K562 (cell line): ENCODE results near the gene RER1. TPM values are rescaled to one million over a fixed set of nuclear protein-coding genes. Genes with fewer than 3 reads are reported as not detected.
A peak's percentile ranks its signal among the peaks of the same experiment; 100 is the strongest.

ENCODE experiments used
- ATAC-seq: fragments of 200-7000 bp; cut with Tn5 transposase; 3 replicates; pipeline ENCODE4 v1.9.1; 2020; ENCODE audit warnings: moderate library complexity
- BruUV-seq: library from RNA; stranded (reverse); fragments of 400-500 nt; replicated peaks from 2 replicates; lab custom pipeline; 2021; lab: Mats Ljungman, UMichigan
- CTCF ChIA-PET: fragments of 300-600 bp; formaldehyde crosslinking; extraction: SDS; loops from one replicate; lab custom pipeline; 2021; ENCODE audit warnings: low intra/inter-chr PET ratio; lab: Yijun Ruan, JAX
- POLR2A ChIA-PET: fragments of 300-600, 350-650 bp; sonication (Branson Sonifier 250); formaldehyde crosslinking; extraction: SDS; loops from one replicate; lab custom pipeline; 2021; ENCODE audit warnings: antibody characterized with exemption, inconsistent platforms; lab: Yijun Ruan, JAX
- DNase-seq, 4 experiments: peaks; one replicate each; pipeline versions ENCODE4 v3.0.0 to v3.0.0-alpha.2; 2011 to 2018; ENCODE audit warnings: low spot score in 3 of 4, mixed read lengths in 3 of 4; ENCODE audit errors: extremely low read depth in 1 of 4
- FAIRE-seq: peaks from 2 replicates; lab custom pipeline; 2011; peaks lifted over from hg19 to GRCh38; lab: Jason Lieb, UNC
- H2AFZ ChIP-seq: 2 replicates; pipeline ENCODE4 v1.6.0; 2011; ENCODE audit warnings: low read depth, low read length, control low read depth, inconsistent platforms
- H3K27ac ChIP-seq: fragments of 200-600 bp; 3 replicates; pipeline ENCODE4 v1.8.0; 2011; ENCODE audit warnings: low read depth, mild to moderate bottlenecking, control low read depth, inconsistent platforms, low read length, moderate library complexity, mixed read lengths; ENCODE audit errors: extremely low read depth
- H3K27me3 ChIP-seq, 2 experiments: fragments of 300-600 bp in 1 of 2; 2 replicates in 1 of 2; 3 replicates in 1 of 2; pipeline versions ENCODE4 v1.6.0 to v1.8.0; 2011; ENCODE audit warnings: inconsistent platforms in 2 of 2, low read length in 2 of 2, mild to moderate bottlenecking in 1 of 2, mixed read lengths in 1 of 2, moderate library complexity in 1 of 2; ENCODE audit not compliant: control insufficient read depth in 2 of 2, insufficient read depth in 2 of 2
- H3K36me3 ChIP-seq: fragments of 300-600 bp; 3 replicates; pipeline ENCODE4 v1.8.0; 2011; ENCODE audit warnings: mild to moderate bottlenecking, low read length, inconsistent platforms; ENCODE audit not compliant: control insufficient read depth, insufficient read depth
- H3K4me1 ChIP-seq, 2 experiments: fragments of 200-600 bp in 1 of 2; replicated peaks in 1 of 2; 2 replicates in 1 of 2; 3 replicates in 1 of 2; pipeline versions ENCODE4 v1.5.1 to v1.8.0; 2011; ENCODE audit warnings: inconsistent platforms in 2 of 2, low read length in 2 of 2, mild to moderate bottlenecking in 1 of 2, mixed read lengths in 1 of 2, moderate library complexity in 1 of 2; ENCODE audit not compliant: control insufficient read depth in 2 of 2, insufficient read depth in 2 of 2
- H3K4me2 ChIP-seq: 2 replicates; pipeline ENCODE4 v1.6.1; 2011; ENCODE audit warnings: low read length, control low read depth, inconsistent platforms, mixed read lengths; ENCODE audit not compliant: insufficient read depth
- H3K4me3 ChIP-seq: fragments of 200-600 bp; sonication (generic), shearing (Covaris generic); 2 replicates; pipeline ENCODE4 v1.5.1; 2016; ENCODE audit warnings: control low read depth, inconsistent platforms
- H3K79me2 ChIP-seq: fragments of 200-600 bp; 3 replicates; pipeline ENCODE4 v1.8.0; 2011; ENCODE audit warnings: low read length, inconsistent platforms; ENCODE audit not compliant: control insufficient read depth, insufficient read depth
- H3K9ac ChIP-seq, 2 experiments: 2 replicates each; pipeline versions ENCODE4 v1.6.0 to v1.6.1; 2011; ENCODE audit warnings: low read depth in 2 of 2, low read length in 2 of 2, control low read depth in 1 of 2, inconsistent platforms in 1 of 2, mild to moderate bottlenecking in 1 of 2, mixed read lengths in 1 of 2; ENCODE audit not compliant: insufficient read depth in 1 of 2
- H3K9me1 ChIP-seq: one replicate; pipeline ENCODE4 v1.6.0; 2011; ENCODE audit warnings: inconsistent platforms, mild to moderate bottlenecking, low read length, moderate library complexity; ENCODE audit not compliant: control insufficient read depth, insufficient read depth
- H3K9me3 ChIP-seq: replicated peaks from 2 replicates; pipeline ENCODE4 v1.5.1; 2011; ENCODE audit warnings: low read depth, low read length, inconsistent platforms; ENCODE audit not compliant: control insufficient read depth, insufficient read depth
- H4K20me1 ChIP-seq: replicated peaks from 2 replicates; pipeline ENCODE4 v1.6.1; 2011; ENCODE audit warnings: low read length, inconsistent platforms, mixed read lengths; ENCODE audit not compliant: control insufficient read depth, insufficient read depth
- ARHGAP35 ChIP-seq: fragments of 450-650 bp; IDR thresholded peaks from 2 replicates; pipeline ENCODE4 v1.6.1; 2018; ENCODE audit not compliant: partially characterized antibody
- CEBPB ChIP-seq: fragments of 450-650 bp; IDR thresholded peaks from 2 replicates; pipeline ENCODE4 v1.6.1; 2016; ENCODE audit warnings: missing genetic modification characterization, missing compliant biosample characterization
- GABPB1 ChIP-seq: sonication (generic); formaldehyde crosslinking; IDR thresholded peaks from 2 replicates; pipeline ENCODE4 v1.8.0; 2022; ENCODE audit warnings: mild to moderate bottlenecking, missing genetic modification reagents
- GABPB2 ChIP-seq: fragments of 250-450 bp; sonication (Bioruptor Pico); conservative IDR thresholded peaks from 2 replicates; pipeline ENCODE4 v1.5.1; 2021; ENCODE audit warnings: mild to moderate bottlenecking
- MIER1 ChIP-seq: fragments of 450-650 bp; IDR thresholded peaks from 2 replicates; pipeline ENCODE4 v1.6.1; 2016; ENCODE audit warnings: antibody characterized with exemption, mild to moderate bottlenecking, low read depth
- SPI1 ChIP-seq: IDR thresholded peaks from 2 replicates; pipeline ENCODE4 v1.6.1; 2011; ENCODE audit warnings: low read depth, low read length, control low read depth, borderline replicate concordance
- SREBF2 ChIP-seq: sonication (generic); formaldehyde crosslinking; IDR thresholded peaks from 2 replicates; pipeline ENCODE4 v1.4.0; 2020; ENCODE audit warnings: mild to moderate bottlenecking, missing genetic modification reagents
- THAP12 ChIP-seq: fragments of 250-450 bp; sonication (Bioruptor Pico); IDR thresholded peaks from 2 replicates; pipeline ENCODE4 v1.9.0; 2021; ENCODE audit warnings: mild to moderate bottlenecking, inconsistent platforms
- UBTF ChIP-seq, 2 experiments: IDR thresholded peaks; 2 replicates each; pipeline ENCODE4 v1.6.1; 2012; ENCODE audit warnings: improper control_type of control experiment in 2 of 2, low read depth in 2 of 2, low read length in 2 of 2, borderline replicate concordance in 1 of 2
- USF1 ChIP-seq: sonication (generic); formaldehyde crosslinking; IDR thresholded peaks from 2 replicates; pipeline ENCODE4 v1.9.0; 2022; ENCODE audit warnings: mild to moderate bottlenecking, missing genetic modification reagents
- ZFP91 ChIP-seq: sonication (generic); formaldehyde crosslinking; IDR thresholded peaks from 2 replicates; pipeline ENCODE4 v1.8.0; 2022; ENCODE audit warnings: mild to moderate bottlenecking, missing genetic modification reagents
- ZNF277 ChIP-seq: fragments of 250-450 bp; sonication (Bioruptor Pico); IDR thresholded peaks from 2 replicates; pipeline ENCODE4 v1.8.0; 2022; ENCODE audit warnings: inconsistent platforms, mild to moderate bottlenecking, moderate library complexity, borderline replicate concordance
- ZNF785 ChIP-seq: fragments of 250-450 bp; sonication (Bioruptor Pico); IDR thresholded peaks from 2 replicates; pipeline ENCODE4 v1.4.0; 2020; ENCODE audit warnings: mild to moderate bottlenecking
- WGBS: fragments of 100-300 bp; shearing (Covaris generic); methylation state at CpG from one replicate; pipeline ENCODE4 v1.1.6; 2016; ENCODE audit warnings: low coverage, mixed read lengths; ENCODE audit not compliant: insufficient coverage; ENCODE audit errors: missing lambda C conversion rate; 5-methylcytosine and 5-hydroxymethylcytosine counted together
- in situ Hi-C: fragments of 300-500 bp; cut with MboI; formaldehyde crosslinking; loops from 4 replicates; pipeline ENCODE4 v1.15.0; 2018; ENCODE audit warnings: inconsistent platforms, mixed read lengths
- intact Hi-C: fragments of 100-400 bp; cut with micrococcal nuclease; formaldehyde crosslinking; loops from 2 replicates; pipeline ENCODE4 v1.14.2; 2022
- polyA plus RNA-seq, 8 experiments: library from polyadenylated mRNA; depleted of rRNA in 4 of 8; stranded (reverse) in 5 of 8; unstranded in 3 of 8; fragments of >200 nt; fragmentation: Nextera tagmentation in 2 of 8; fragmentation: Illumina TruSeq in 1 of 8; extraction: Ambion mirVana in 2 of 8; extraction: Trizol in 1 of 8; gene quantifications; 2 replicates each; pipeline versions ENCODE4 v1.2.1 to v1.2.3, GENCODE V29; 2011 to 2014; ENCODE audit warnings: inconsistent platforms in 1 of 8, missing spikeins in 1 of 8
- total RNA-seq, 7 experiments: library from RNA; depleted of rRNA in 6 of 7; stranded (reverse); fragments of >200 nt in 6 of 7; fragmentation: Illumina TruSeq in 2 of 7; extraction: Trizol in 2 of 7; gene quantifications; 2 replicates each; pipeline versions ENCODE4 v1.2.1 to v1.2.3, GENCODE V29; 2011 to 2021; ENCODE audit warnings: low replicate concordance in 1 of 7

The RER1 gene
- total and polyA plus RNA-seq, 9 of the 15 experiments (the other 6 are each of a cell fraction or from before 2014, with no cell fraction given): 19.6 to 354 (median 183) TPM

GRCh38 chr1:2446861-2447260 is 55.2 kb downstream of the RER1 start:
- Histone ChIP-seq H3K9me3 (no peaks in the 10 kb centered on the region), H3K27ac (no peak overlapping the region), H3K9ac (peak overlapping the region in 1 of 2 experiments; percentile 4; a peak in 1 of 4 replicates), H3K27me3 (peaks cover 18 to 73% of the 10 kb centered on the region in 2 experiments; a peak in 4 of 5 replicates), H3K4me1 (peaks cover 0 to 56% of the 10 kb centered on the region in 2 experiments; a peak in 3 of 5 replicates), H3K4me2 (no peak overlapping the region), H2AFZ (no peak overlapping the region), H3K36me3 (no peaks in the 10 kb centered on the region), H3K79me2 (no peaks in the 10 kb centered on the region), H3K4me3 (no peak overlapping the region), H3K9me1 (no peaks in the 10 kb centered on the region), H4K20me1 (peaks cover 14% of the 10 kb centered on the region)
- no peak for ATAC-seq
- no peak for FAIRE-seq
- WGBS: 3% methylated on average over 6 of the region's 9 CpGs
- BruUV-seq: no TSS peak
- intact Hi-C loops (no loop called here), in situ Hi-C loops (no loop called here)
- POLR2A ChIA-PET: interaction anchor here (0.8 to 2.0 kb wide), 4 partner anchors 10 to 48 kb away, joined by 3 to 10 read pairs (median 3); no protein-coding TSS in a partner anchor
- CTCF ChIA-PET: no interaction called here
- no peak for DNase-seq
- TF ChIP-seq ZNF277 (CRISPR knock-in tag) (no peak), MIER1 (no peak), CEBPB (tag) (no peak), ZFP91 (no peak), USF1 (CRISPR knock-in tag) (no peak), SPI1 (no peak), GABPB1 (CRISPR knock-in tag) (no peak), SREBF2 (CRISPR knock-in tag) (no peak), ARHGAP35 (no peak), ZNF785 (CRISPR knock-in tag) (no peak), THAP12 (no peak), GABPB2 (CRISPR knock-in tag) (no peak), UBTF (IDR thresholded peaks at IDR 0.05; ENCODE audit: borderline replicate concordance in 1 of 2, low read depth in 2 of 2, low read length in 2 of 2) (no peak)
